TTC549 (cell line): ENCODE data around the gene IL17REL.

Experiments used
- FAIRE-seq: peaks from 2 replicates; lab custom pipeline; 2012; peaks lifted over from hg19 to GRCh38; lab: Jason Lieb, UNC

IL17REL gene

GRCh38 chr22:50022171-50022819 is 9.7 kb upstream of the IL17REL start:
- FAIRE-seq = no peak

- FAIRE-seq = no peak
Observed at GRCh38 chr22:50020606-50021005, 8.0 kb upstream of the IL17REL start.

DNA sequence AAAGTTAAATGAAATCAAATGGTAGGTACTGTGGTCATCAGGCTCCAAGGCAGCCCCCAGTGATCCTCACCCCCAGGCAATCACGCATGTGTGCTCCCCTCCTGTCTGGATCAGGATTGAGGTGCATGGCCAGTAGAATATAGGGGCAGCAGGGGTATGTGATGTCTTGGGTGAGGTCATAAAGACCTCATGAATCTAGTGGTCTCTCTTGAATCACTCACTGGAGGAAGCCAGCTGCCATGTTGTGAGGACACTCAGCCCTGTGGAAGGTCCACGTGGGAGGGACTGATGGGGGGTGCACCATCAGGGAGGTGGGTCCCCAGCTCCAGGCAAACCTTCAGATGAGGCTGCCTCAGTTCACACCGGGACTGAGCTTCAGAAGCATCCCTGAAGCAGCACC is 6.8 kb upstream of the IL17REL start:
- FAIRE-seq = no peak

DNA sequence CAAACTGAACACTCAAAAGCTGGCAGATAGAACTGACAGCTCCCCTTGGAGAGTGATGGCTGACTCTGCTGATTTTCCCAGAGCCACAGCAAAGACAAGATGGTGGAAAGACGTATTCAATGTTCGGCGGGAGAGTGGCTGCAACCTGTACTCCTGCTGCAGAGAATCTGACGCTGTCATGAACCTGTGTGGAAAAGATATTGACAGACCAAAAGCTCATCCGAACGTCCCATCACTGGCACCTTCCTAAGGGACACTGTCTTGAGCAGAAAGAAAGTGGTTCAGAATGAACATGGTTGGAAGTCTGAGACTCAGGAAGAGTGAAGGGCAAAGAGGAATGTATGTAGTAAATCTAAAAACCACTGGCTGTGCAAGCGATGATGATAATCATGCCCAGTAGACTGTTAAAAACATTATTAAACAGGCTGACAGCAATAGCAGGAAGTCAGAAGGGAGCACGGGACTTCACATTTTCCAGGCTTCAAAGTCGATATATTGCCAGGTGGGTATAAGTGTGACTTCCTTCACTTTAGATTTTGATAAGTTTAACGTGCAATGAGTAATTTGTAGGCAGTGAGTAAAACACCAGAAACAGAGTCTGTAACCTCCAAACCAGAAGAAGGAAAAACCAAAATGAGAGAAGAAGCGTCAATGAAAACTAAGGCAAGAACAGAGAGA is 6.2 kb upstream of the IL17REL start:
- FAIRE-seq = no peak

DNA sequence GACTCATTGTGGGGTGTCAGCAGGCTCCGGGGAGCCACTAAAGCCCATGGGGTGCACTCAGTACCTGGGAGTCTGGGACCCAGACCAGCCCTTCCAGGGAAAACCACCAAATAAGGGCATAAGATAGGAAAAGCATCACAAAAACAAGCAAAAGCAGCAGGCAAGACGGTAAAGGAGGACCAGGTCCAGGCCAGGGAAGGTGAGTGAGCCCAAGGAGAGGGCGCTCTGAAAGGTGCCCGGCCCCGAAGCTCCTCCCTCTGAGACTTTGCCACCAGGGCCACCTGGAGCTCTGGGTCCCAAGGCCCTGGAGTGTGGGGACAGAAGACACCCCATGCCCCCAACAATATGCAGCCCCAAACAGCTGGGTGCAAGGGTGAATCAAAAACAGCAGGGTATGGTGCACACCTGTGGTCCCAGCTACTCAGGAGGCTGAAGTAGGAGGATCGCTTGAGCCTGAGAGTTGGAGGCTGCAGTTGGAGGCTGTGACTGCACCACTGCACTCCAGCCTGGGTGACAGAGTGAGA is 5.2 kb upstream of the IL17REL start:
- no peak for FAIRE-seq

DNA sequence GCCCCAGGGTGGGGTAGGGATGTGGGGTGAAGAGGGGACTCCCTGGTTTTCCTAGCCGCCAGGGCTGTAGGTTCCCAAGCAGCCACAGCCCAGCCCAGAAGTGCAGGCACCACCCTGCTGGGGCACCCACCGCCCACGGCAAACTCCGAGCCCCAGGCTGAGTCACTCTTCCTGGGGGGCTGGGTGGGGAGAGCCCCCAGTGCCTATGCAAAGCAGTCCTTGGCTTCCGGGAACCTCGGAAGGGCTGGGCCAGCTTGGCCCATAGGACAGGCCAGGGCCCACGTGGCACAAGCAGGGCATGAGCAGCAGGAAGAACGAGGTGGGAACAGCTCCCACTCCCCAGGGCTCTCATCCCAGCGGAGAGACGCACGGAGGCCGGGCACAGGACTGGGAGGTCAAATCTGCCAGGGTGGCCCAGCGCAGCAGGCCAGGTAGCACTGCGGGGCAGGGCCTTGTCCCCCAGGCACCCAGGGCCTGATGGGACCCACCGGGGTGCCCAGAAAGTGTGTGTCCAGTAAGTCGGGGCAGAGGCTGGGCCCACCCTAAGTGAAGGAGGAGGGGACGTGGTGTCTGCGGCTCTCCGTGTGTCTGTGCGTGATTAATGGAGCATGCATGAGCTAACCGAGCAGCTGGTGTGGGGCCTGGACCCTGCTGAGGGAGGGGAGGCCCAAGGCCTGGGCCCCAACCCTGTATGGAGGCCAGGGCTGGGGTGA is 4.6 kb upstream of the IL17REL start:
- no peak for FAIRE-seq

GRCh38 chr22:50016308-50016987 is 3.9 kb upstream of the IL17REL start:
- FAIRE-seq = no peak

GRCh38 chr22:50015451-50016307 is 3.1 kb upstream of the IL17REL start:
- no peak for FAIRE-seq

DNA sequence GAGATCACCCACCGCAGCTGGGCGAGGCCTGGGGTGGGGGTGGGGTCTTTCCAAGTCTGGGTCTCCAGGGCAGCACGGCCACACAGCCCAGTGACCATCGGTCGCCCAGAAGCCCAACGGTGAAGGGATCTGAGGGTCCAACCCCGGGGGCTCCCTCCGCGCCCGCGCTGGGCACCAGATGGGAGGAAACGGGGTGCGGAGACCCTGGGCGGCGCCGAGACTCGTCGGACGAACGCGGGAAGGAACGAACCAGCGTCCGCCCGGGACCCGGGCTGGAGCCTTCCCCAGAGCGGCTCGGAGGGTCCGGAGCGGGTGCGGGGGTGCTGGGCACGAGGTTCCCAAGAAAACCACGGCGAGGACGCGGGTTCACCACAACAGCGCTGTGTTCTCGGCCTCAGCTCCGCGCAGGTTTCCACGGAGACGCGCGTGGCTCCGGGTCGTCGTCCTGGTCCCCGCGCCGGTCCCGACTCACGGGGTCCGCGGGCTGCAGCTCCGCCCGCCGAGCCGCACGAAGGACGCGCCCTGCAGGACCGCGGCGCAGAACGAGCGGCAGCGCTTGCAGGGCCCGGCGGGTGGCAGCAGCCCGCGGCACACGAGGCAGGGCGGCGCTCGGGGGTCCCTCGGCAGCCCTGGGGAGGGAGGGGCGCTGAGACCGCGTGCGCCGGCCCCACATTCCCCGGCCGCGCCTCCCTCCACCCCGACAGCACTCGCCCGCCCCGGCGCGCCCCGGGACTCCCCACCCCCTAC is 2.3 kb upstream of the IL17REL start:
- FAIRE-seq = no peak

- no peak for FAIRE-seq
Observed at GRCh38 chr22:50014053-50014501, 1.5 kb upstream of the IL17REL start.

DNA sequence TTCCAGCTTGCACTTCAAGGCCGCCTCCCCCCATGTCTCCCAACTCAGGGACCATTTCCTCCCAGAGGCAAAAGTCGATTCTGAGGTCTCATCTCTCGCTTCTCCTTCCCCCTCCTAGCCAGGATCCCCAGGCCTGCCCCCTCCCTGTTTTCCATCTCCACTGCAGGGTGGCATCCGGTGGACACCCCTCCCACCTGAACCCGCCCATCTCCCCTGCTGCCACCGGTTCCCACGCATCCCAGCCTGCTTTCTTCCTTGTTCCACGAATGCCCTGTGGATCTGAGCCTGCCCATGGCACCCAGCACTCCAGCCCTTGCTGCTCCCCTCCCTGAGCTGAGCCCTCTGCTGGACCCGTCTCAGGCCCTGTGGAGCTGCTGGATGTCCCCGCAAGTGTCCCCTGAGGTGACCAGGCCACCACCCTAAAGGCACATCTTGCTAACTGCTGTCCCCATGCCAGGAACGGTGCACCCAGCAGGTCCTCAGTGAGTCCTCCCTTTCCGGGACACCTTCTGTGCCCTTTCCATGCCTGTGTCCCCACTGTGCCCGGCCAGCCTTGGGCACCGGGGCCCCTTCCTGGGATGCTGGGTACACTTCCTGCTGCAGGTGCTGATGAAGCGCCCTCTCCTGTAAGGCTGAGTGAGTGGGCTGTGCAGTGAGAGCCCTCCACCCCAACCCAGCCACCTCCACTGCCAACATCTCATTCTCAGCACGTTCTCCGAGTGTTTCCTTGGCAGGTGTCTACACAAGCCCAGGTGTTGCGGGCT is 936 bp downstream of the IL17REL start:
- no peak for FAIRE-seq

GRCh38 chr22:50010676-50011446 is 1.7 kb downstream of the IL17REL start:
- FAIRE-seq = no peak

DNA sequence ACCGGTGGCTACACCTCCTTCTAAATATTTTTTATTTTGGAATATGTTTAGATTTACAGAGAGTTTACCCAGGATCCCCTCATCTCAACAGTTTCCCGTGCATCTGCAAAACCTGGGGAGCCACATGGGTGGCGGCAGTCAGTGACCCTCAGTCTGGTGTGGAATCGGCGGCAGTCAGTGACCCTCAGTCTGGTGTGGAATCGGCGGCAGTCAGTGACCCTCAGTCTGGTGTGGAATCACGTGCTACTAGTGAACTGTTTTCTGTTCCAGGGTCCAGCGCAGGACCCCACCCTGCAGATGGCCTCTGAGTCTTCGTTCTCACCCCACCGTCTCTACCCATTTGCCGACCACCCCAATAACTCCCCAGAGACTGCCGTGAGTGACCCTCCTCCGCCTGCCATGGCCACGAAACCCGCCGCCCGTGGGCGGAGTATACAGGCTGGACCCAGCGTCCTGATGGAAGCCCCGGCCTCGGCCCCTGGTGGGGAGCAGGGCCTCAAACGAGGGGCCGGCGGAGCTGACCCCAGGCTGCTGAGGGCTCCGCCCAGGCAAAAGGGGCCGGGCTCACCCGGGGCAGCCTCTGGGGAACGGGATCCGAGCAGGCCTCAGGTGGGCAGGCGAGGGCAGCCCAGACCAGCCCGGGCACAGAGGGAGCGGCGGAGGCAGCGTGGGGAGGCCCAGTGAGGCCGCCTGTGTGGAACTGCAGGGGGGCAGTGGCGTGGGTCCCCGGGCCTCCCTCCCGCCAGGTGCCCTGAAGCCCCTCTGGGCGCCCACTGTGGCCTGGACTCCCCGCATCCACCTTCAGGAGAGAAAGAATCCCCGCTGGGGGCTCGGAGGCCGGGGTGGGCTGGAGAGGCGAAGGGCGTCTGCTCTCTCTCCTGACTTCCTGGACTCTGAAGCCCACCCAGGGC is 2.5 kb downstream of the IL17REL start:
- no peak for FAIRE-seq

GRCh38 chr22:50009251-50009650 is 3.3 kb downstream of the IL17REL start:
- no peak for FAIRE-seq

DNA sequence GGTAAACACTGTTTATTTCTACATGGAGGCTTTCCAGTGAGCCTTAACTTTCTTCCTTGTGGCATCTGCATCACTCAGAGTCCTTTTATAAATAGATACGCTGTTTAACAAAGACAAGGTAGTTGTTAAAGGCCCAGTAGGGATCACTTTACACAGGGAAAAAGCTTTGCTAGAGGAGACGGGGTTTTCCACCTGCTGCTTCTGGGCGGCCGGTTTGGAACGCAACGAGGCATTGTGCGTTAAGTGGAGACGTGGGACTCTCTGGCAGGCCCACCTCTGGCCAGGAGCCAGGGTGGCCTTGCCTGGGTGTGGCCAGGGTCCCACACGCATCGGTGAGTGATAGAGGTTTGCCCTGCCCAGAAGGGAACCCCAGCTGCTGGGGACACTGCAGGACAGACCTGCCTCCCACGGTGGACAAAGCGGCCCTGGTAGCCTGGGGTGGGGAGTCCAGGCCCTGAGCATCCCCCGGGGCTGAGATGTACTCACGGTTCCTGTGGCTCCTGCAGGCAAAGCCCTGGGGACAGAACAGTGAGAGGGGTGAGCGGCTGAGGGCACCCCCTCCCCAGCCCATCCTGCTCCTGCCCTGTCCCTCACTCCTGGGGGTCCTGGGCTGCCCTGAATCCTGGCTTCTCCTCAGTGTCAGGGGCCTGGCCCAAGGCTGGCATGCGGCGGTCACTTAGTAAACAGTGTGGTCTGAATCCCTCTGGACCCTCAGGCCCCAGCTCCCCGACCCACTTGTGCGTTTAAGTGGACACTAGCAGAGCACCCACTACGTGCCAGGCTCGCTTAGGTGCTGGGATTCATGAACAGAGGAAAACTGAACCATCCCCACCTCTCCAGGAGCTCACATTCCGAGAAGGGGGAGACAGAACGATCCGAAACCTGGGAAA is 4.2 kb downstream of the IL17REL start:
- no peak for FAIRE-seq

- FAIRE-seq = no peak
Observed at GRCh38 chr22:50007057-50007511, 5.5 kb downstream of the IL17REL start.

DNA sequence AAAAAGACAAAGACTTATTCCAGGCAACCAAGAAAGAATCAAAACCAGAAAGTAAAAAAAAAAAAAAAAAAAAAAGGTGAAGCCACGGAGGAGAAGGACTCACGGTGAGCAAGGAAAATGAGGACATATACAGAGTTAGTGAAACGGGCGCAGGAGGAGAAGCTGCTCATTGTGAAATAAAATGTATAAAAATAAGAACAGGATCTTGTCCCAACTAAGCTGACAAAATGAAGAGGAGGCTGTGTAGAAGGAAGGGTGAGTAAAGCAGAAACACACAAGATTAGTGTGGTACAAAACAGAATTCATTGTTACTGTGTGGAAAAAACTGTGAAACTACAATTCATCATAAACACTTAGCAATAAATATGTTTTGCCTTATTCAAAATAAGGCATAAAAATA is 7.6 kb downstream of the IL17REL start:
- no peak for FAIRE-seq
